HuH-7.5 (cell line): ENCODE results near the gene MYO7B.

Source experiments
- DNase-seq: peaks from one replicate; pipeline ENCODE4 v3.0.0; 2011; ENCODE audit warnings: low spot score

The MYO7B gene

DNA sequence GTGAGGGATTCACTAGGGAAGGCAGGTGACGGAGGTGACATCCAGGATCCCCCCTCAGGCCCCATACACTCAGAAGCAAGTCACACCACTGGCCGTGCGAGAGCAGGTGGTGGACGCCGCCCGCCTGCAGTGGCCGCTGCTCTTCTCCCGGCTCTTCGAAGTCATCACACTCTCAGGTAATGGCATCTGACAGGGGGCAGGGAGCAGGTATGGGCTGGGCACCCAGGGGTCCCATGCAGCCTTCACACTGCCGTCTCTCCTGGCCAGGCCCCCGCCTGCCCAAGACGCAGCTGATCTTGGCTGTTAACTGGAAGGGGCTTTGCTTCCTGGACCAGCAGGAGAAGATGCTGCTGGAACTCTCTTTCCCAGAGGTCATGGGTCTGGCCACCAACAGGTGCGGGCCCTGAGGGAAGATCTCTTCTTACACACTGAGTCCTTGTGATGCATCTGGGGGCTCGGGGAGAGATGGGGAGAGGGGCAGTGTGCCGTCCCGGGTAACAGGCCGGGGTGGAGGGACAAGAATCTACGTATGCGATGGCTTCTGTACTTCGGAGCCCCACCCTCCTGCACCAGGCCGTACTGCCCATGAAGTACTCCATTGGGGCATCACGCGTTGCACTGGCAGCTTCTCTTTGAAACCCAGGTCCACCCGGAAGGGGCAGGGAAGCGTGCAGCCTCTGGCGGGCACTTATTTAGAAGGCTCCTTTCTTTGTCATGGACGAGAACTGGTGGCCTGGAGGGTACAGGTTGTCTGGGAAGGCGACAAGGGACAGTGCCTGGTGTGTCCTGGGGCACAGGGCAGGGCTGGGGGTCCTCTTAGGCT, 91.6 kb downstream of the MYO7B start:
- DNase-seq = no peak

DNA sequence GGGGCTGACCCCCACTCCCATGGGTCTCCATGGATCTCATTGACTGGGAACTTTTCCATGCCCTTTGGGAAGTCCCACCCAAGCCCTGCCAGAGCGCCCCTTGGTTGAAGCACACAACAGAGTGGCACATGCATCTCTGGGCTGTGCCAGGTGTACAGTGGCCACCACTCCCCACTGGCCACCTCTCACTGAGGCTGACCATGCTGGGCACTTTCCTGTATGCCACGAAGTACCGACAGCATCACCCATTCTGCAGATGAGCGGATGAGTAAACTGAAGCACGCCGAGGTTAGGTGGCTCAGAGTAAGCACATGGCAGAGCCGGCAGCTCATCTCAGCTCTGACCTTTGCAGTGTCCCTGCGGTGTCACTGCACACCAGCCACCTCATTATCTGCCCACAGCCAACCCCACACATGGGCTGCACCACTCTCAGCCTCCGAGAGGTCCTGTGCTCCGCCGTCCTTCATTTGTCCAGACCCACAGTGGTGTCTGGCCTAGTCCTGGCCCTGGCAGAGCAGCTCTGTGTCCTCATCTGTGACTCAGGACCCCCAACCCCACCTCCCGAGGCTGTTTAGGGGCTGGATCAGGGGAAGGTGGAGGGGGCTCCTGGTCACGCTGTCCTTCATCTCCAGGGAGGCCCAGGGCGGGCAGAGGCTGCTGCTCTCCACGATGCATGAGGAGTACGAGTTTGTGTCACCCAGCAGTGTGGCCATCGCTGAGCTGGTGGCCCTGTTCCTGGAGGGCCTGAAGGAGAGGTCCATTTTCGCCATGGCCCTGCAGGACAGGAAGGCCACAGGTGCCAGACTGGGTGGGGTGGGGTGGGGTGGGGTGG, 92.5 kb downstream of the MYO7B start:
- DNase-seq = no peak

- no peak for DNase-seq
Observed at GRCh38 chr2:127628767-127629614, 93.5 kb downstream of the MYO7B start.

DNA sequence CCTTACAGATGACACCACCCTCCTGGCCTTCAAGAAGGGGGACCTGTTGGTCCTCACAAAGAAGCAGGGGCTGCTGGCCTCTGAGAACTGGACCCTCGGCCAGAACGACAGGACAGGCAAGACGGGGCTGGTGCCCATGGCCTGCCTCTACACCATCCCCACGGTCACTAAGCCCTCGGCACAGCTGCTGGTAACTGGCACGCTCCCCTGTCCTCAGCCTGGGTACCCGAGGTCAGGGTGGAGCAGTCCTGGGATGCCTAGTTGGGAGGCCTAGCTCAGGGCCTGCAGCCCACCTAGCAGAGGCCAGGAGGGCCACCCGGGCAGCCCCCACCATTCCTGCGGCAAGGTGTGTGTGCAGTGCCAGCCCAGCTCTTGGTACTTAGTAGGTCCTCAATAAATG, 94.2 kb downstream of the MYO7B start:
- DNase-seq = no peak

GRCh38 chr2:127630096-127630863, 94.8 kb downstream of the MYO7B start:
- DNase-seq = no peak

DNA sequence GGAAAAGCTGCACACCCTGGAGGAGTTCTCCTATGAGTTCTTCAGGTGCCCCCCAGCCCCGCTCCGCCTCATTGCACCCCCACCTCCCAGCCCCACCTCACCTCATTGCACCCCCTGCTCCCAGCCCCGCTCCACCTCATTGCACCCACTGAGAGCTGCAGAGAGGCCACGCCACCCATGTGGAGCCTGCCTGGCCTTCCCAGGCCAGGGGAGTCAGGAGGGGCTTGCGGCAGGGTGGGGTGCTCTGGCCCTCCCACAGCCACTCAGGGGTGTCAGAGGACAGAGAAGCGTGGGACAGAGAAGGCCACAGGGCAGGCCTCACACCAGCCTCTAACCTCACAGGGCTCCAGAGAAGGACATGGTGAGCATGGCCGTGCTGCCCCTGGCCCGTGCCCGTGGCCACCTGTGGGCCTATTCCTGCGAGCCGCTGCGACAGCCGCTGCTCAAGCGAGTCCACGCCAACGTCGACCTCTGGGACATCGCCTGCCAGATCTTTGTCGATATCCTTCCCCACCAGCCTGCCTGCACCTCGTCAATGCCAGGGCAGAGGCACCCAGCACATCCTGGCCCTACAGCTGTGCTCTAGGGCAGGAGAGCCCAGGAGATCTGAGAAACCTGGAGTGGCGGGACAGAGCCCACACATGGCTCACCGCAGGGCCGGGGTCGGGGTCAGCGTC, 95.5 kb downstream of the MYO7B start:
- DNase-seq = no peak

DNA sequence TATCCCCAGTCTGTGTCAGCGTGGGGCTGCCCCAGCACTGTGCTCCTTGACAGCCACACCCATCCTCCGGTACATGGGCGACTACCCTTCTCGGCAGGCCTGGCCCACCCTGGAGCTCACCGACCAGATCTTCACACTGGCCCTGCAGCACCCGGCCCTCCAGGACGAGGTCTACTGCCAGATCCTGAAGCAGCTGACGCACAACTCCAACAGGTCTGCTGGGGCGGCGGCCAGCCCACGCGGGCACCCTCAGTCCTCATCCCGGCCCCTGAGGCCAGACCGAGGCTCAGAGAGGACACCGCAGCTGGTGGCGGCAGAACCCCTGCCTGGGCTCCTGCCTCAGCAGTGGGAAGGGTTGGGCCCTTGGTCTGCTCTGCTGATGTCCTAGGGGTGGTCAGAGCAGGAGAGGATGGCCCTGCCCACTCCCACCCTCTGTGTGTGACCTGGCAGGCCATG, 96.1 kb downstream of the MYO7B start:
- no peak for DNase-seq

DNA sequence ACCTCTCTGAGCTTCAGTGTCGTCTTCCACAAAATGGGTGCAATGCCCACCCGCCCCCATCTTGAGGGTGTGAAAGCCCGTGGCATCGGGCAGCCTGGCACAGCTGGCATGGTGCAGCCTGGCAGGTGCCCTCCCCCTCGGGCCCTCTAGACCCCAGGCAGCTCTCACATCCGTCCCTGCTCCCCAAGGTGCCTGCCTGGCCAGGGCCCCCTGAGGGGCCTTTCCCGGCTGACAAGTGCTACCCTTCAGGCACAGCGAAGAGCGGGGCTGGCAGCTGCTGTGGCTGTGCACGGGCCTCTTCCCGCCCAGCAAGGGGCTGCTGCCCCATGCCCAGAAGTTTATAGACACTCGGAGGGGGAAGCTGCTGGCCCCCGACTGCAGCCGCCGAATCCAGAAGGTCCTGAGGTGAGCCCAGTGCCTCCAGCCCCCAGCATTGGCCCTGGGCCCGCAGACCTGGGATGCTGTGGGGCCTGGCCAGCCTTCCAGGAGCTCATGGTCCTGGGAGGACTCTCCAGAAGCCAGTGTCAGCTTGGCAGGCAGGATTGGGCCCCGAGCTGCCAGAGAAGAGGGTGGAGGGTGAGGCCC, 96.6 kb downstream of the MYO7B start:
- no peak for DNase-seq

GRCh38 chr2:127632592-127633489, 97.4 kb downstream of the MYO7B start:
- DNase-seq = no peak

GRCh38 chr2:127633556-127634065, 98.1 kb downstream of the MYO7B start:
- DNase-seq = no peak

DNA sequence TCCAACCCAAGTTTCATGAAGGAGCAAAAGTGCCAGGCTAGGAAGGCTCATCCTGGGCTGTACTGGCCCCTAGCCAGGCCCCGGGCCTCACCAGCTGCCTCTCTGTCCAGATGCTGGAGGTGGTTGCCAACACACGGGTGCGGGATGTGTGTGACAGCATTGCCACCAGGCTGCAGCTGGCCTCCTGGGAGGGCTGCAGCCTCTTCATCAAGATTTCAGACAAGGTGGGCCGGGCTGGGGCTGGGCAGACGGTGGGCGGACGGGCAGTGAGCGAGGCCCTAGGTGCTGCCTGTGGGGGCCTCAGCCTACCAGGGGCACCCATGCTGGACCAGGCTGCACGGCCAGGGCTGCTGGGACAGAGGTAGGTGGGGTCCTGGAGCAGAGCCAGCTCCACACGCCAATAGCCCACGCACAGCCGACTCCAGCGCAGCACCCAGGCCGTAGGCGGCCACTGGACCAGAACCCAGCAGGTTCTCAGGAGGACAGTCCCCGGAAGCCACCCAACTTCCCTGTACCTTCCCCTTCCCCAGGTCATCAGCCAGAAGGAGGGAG, 98.7 kb downstream of the MYO7B start:
- DNase-seq = no peak

DNA sequence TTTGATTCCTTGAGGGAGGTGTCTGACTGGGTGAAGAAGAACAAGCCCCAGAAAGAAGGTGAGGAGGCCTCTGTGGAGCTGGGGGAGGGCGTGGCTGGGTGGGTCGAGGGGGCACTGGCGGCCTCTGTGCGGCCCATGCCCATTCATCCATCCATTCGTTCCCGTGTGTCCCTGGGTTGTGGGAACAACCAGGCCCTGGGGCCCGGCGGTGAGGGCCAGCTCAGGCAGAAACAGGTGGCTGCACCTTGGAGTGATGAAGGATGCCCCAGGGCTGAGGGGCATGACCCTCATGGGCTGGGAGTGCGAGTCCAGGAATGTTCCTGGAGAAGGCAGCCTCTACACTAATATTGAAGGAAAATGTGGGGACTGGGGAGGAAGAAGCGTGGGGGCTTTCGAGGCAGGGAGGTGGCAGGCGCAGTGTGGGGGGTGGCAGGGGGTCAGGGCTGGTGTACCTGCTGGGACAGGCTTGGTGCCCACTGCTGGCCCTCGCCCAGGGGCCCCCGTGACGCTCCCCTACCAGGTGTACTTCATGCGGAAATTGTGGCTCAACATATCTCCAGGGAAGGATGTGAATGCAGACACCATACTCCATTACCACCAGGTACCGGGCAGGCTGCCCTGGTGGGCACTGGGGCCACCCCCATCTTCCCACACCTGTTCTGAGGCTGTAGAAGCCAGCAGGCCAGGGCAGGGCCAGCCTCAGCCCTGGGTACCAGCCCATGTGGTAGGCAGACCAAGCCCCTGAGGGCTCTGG, 99.3 kb downstream of the MYO7B start:
- DNase-seq = no peak

DNA sequence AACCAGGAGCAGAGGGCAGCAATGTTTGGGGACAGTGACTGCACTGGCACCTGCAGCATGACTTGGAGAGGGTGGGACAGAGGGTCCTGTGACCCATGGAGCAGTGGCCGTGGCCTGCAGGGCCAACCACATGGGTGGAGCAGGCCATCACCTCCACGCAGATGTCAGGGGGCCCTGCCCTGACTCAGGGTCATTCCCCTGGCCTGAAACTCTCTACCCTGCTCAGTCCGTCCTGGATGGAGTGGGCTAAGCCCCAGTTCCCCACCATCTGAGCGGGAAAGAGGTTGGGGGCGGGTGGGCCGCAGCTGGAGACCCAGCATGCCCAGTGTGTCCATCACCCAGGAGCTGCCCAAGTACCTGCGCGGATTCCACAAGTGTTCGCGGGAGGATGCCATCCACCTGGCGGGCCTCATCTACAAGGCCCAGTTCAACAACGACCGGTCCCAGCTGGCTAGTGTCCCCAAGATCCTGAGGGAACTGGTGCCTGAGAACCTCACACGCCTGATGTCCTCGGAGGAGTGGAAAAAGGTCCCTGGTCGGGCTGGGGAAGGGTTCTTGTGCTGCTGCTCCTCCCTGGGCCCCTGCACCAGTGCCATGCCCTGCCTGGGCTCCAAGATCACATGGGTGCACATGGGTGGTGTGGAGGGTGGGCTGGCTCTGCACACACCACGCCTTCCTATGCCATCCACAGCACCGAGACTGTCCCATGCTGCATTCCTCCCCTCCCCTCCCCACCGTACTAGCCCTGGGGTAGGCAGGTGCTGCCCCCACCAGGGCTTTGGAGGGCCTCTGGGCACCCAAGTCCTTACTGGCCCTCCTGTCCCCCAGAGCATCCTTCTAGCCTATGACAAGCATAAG, 100.1 kb downstream of the MYO7B start:
- DNase-seq = no peak

- no peak for DNase-seq
Observed at GRCh38 chr2:127636248-127637235, 101.1 kb downstream of the MYO7B start.

- no peak for DNase-seq
Observed at GRCh38 chr2:127637236-127637630, 101.8 kb downstream of the MYO7B start.

DNA sequence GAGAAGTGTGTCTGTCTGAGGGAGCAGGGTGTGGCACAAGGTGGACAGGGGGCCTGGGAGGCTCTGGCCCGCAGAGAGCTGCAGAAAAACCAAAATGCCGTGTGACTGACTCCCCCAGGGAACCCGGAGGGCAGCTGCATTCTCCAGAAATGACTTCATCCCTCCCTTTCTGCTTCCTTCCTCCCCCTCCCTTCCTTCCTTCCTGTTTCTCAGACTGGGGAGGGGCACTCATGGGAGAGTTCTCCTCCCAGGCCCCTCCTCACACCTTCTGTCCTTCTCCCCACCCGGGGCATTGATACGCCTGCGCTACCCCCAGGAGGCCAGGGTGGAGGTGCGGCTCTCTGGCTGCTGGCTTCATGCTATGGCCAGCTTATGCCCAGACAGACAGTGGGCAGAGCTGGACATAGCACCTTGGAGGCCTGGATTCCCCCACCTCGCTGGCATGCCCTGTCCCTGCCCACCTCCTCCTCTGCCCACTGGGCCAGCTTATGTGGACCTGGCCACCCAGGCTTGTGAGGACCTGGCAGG, 102.3 kb downstream of the MYO7B start:
- DNase-seq = no peak
